Measurements from ENCODE around the gene COL5A3.
"Not testable (repeated sequence)": the region's sequence is repeated elsewhere in the genome, so short reads cannot be mapped to it uniquely, and the experiment has no call there.

COL5A3 gene

GRCh38 chr19:9970481-9970880 is 39.8 kb downstream of the COL5A3 start:
- no peak for DNase-seq

- no peak for DNase-seq
Observed at GRCh38 chr19:9969688-9969975, 40.7 kb downstream of the COL5A3 start.

- DNase-seq: no peak
Observed at GRCh38 chr19:9968820-9969687, 41.2 kb downstream of the COL5A3 start.

- no peak for DNase-seq
Observed at GRCh38 chr19:9967326-9967725, 43.0 kb downstream of the COL5A3 start.

- DNase-seq: no peak
Observed at GRCh38 chr19:9966448-9966847, 43.9 kb downstream of the COL5A3 start.

- no peak for DNase-seq
Observed at GRCh38 chr19:9966024-9966423, 44.3 kb downstream of the COL5A3 start.

GRCh38 chr19:9962623-9963290 is 47.5 kb downstream of the COL5A3 start:
- no peak for DNase-seq

- no peak for DNase-seq
Observed at GRCh38 chr19:9961103-9961502, 49.2 kb downstream of the COL5A3 start.

- no peak for DNase-seq
Observed at GRCh38 chr19:9958379-9958821, 51.9 kb downstream of the COL5A3 start.

GRCh38 chr19:9956956-9957355 is 53.3 kb downstream of the COL5A3 start:
- DNase-seq: no peak

- no peak for DNase-seq
Observed at GRCh38 chr19:9953802-9954542, 56.3 kb downstream of the COL5A3 start.

- no peak for DNase-seq
Observed at GRCh38 chr19:9952276-9952675, 58.0 kb downstream of the COL5A3 start.

- DNase-seq: no peak
Observed at GRCh38 chr19:9947441-9947840, 62.9 kb downstream of the COL5A3 start.

- not testable (repeated sequence) for DNase-seq
Observed at GRCh38 chr19:9946528-9947125, 63.7 kb downstream of the COL5A3 start.

- DNase-seq: no peak
Observed at GRCh38 chr19:9945319-9945966, 64.9 kb downstream of the COL5A3 start.

GRCh38 chr19:9943744-9944143 is 66.6 kb downstream of the COL5A3 start:
- DNase-seq: no peak

- DNase-seq: no peak
Observed at GRCh38 chr19:9941671-9942070, 68.6 kb downstream of the COL5A3 start.

- DNase-seq: no peak
Observed at GRCh38 chr19:9941231-9941630, 69.1 kb downstream of the COL5A3 start.

GRCh38 chr19:9940778-9941177 is 69.5 kb downstream of the COL5A3 start:
- no peak for DNase-seq

- no peak for DNase-seq
Observed at GRCh38 chr19:9939301-9939913, 70.9 kb downstream of the COL5A3 start.

GRCh38 chr19:9937001-9937411 is 73.3 kb downstream of the COL5A3 start:
- DNase-seq: no peak

- DNase-seq: peak; percentile 9
Observed at GRCh38 chr19:9936326-9937000, 73.8 kb downstream of the COL5A3 start, which contains the start of gene OLFM2. Gene OLFM2, minus strand, starts transcription at chr19:9936515. Its CDS starts 149 bp downstream, at chr19:9936366.
